HG02870 (cell line): ENCODE data around the gene CRABP1.

Source experiments
- ATAC-seq: cut with Tn5 transposase; IDR thresholded peaks from one replicate; pipeline ENCODE4 v1.9.1; 2021; ENCODE audit warnings: mild to moderate bottlenecking, moderate library complexity; ENCODE audit not compliant: unreplicated experiment

The CRABP1 gene

DNA sequence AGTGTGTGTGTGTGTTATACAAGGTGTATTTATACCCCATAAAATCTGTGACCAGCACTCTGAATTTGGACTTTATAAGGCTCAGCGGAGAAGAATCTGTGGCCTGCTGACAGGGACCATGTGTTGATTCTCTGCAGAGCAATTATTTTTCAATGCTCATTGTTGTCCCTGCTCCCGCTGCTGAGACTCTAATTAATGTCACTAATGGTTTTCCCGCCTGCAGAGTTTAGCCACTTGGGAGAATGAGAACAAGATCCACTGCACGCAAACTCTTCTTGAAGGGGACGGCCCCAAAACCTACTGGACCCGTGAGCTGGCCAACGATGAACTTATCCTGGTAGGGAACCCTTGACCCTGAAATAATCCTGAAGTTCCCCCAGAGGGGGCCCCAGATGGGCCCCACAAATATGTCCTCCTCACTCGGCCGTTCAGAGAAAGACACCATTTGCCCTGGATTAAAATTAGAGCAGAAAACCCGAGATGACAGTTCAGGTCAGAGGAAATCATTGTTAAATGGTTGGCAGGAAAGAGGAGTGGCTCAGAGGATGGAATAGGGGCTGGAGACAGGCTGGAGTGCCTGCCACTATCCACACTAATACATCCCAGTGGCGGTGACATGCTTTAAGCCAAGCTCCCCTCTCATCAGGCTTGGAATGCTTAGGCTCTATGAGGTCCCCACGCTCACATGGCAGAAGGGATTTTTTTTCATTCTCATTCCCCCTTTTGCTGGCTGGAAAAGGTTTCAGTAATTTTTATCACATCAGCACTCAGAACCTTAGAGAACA lies 3.3 kb downstream of the CRABP1 start:
- no peak for ATAC-seq

DNA sequence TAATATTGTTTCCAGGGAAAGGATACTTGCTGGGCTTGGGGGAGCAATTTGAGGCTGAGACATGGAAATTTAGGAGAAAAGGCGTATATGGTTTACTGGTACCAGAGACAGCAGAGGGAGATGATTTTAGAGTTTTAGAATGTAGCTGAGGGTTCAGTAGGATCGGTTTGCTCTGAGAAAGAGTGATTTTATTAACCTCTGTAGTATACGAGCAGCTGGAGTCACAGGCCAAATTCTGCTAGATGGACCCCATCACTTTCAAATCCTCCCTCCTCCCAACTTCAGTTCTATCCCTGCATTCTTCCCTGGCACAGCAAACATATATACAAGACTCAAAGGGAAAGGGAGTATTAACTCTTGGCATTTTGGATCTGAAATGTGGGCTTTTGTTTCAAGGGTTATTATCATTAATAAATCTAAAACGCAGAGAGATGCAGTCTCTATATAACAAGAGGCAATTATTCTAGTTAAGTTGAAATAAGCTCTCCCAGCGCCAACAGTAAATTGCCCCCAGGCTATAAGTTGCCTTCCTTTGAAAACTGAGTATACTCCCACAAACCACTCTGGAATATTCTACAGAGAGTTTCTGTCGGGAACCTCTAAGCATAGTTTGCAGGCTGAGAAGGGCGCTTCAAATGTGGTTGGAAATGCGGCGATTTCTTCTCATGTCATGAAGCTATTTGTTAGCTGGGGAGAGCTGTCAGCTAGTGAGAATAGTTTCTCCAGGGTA lies 5.4 kb downstream of the CRABP1 start:
- ATAC-seq: no peak

DNA sequence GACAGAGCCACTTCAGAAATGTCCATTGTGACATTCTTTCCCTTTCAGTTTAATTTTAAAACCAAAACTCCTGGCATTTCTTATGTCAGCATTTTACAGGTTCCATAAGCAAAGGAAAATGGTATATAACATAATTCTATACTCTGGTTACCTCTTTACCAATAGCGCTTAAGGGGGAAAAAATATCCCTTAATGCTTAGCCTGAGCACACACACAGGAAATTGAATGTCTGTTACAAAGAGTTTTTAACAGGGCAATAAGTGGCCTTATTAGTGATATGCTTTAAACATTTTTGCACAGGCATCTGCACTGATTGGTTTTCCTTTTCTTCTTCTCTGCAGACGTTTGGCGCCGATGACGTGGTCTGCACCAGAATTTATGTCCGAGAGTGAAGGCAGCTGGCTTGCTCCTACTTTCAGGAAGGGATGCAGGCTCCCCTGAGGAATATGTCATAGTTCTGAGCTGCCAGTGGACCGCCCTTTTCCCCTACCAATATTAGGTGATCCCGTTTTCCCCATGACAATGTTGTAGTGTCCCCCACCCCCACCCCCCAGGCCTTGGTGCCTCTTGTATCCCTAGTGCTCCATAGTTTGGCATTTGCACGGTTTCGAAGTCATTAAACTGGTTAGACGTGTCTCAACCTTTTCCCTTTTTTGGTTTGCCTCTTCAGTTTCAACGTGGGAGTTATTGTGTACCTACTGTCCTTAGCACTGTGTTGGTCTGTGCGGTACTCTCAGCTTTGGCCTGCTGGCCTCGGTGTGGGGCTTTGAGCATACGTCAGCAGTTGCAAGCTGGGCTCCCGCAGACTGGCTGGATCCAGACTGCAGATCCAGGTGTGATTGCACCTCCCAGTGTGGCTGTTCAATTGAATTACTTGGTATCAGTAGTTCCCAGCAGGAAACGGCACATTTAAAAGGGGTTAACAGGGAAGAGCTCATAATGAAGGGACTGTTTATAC lies 7.7 kb downstream of the CRABP1 start:
- no peak for ATAC-seq

DNA sequence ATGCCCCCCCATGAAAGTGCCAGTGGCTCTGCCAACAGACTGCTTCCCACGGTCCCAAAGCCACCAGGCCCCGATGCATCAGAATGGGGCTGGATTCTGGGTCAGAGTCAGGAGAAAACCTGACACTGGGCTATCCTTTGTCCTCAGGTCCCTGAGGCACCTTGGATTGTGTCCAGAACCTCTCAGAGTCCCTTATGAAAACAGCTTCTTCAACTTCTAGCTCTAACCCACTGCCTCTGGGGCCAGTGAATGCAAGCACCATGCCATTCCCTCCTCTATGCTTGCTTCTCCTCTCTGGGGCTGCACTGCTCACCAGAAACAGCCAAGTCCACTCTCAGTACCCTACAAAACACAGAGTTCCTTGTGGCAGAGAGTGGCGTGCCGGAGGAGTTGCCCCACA lies 9.9 kb downstream of the CRABP1 start:
- no peak for ATAC-seq

DNA sequence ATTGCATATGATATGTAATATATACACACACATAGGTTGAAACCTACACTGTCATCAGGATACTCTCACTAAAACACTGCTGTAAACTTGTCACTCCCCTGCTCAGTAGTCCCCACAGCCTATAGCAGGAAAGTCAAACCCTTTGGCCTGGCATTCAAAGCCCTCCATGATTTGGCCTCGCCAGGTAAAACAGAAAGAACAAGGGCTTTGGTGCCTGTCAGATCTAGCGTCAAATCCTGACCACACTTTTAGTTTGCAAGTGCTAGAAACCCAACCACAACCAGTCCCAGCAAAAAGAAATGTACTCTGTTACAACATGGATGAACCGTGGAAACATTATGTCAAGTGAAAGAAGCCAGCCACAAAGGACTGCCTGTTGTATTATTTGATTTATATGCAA lies 11.4 kb downstream of the CRABP1 start:
- no peak for ATAC-seq

DNA sequence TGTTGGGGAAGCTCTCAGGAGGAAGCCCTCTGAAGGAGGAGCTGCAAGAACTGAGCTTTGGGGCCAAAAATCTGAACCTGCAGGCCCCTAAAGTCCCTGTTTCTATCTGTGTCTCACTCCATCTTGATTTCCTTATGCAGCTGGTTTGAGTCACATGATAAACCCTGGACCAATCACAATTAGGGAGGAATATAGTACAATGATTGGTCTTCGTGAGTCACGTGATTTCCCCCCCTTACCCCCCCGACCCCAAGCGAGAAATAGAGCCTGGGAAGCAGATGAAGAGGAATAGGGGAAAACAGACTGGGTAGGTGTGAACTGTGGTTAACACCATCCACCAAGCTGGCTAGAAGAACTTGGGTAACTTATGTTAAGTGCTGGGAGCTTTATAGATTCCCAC lies 12.9 kb downstream of the CRABP1 start:
- ATAC-seq: no peak

DNA sequence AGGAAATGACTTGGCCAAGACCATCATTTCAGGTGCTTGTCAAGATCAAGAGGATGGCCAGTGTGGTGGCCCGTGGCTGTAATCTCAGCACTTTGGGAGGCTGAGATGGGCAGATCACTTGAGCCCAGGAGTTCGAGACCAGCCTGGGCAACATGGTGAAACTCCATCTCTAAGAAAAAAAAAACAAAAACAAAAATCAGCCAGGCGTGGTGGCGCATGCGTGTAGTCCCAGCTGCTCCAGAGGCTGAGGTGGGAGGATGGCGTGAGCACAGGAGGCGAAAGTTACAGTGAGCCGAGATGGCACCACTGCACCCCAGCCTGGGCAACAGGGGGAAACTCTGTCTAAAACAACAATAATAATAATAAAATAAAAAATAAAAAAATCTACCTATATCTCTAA lies 15.0 kb downstream of the CRABP1 start:
- ATAC-seq: no peak

DNA sequence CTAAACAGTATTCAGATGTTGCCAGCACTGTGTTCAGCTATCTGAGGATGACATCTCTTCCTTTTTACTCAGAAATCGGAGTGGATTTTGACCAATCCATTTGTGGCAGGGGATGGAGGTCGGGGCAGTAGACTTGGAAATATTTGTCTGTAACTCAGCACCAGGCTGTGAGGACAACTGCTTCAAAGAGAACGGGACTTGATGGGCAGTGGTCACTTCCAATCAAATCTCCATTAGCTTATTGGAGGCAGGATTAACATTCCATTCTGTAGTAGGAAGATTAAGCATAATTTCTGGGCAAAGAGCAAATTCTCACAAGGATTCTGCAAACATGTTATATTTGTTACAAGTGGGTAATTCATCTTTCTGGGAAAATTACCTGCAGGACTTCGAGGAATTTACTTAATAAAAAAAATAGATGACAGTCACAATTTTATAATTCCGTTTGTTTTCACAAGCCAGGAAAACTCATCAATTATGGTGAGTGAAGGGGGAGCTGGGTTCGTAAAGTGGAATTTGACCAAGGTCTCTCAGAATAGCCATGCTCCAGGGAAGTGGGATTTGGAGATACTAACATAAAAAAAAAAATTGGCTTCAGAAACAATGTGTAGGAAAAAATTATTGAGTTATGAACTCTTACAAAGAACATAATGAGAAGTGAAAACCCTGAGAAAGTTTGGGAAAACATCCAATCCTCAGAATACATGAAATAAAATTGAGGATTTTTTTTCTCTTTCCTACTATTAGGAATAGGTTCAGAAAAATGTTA lies 18.1 kb downstream of the CRABP1 start:
- no peak for ATAC-seq

DNA sequence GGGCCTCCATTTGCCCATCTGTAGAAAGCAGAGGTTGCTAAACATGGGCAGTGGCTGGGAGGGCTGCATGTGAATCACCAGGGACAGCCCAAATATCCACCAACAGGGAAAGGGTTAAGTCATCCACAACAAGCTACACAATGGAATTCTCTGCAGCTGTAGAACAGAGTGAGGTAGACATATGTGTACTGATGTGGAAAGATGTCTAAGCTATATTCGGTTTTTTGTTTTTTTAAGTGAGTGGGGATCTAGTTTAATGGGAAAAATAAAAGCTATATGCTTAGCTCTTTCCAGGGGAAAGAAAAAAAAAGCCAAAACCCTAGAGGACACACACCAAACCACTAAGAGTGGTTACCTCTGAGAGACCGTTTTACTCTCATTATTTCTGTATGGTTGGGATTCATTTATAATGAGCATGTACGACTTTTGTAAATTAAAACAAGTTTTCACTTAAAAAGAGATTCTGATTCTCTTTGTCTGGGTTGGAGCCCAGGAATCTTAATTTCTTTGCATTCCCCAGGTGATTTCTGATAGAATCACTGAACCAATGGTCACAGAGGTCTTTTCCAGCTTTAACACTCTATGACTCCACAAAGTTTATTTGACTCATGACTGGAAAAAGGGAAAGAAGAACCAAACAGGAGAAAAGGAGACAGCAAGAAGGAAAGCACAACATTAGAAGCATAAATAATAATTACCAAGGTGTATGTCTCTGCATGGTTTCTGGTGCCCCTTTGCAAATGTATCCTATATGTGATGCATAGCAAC lies 19.1 kb downstream of the CRABP1 start:
- ATAC-seq: no peak

DNA sequence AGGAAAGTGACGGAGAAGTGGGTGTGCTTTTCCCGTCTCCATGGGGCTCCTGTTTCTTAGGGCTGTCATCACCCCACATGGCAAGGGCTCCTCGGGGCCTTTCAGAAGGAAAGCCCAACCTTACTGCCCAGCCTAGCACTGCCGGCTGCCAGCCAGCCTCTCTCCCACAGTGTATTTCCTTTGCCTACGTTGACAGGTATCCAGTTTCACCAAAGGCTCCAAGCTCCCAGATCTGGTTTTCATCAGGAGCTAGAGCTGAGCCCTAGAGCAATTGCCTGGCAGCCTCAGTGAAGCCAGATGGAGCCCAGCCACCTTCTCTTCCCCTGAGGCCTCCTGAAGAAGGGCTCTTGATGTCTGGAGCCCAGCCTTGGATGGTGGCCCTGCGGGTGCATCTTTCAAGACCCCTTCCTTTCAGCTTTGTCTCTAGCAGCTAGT lies 20.2 kb downstream of the CRABP1 start:
- ATAC-seq: no peak

DNA sequence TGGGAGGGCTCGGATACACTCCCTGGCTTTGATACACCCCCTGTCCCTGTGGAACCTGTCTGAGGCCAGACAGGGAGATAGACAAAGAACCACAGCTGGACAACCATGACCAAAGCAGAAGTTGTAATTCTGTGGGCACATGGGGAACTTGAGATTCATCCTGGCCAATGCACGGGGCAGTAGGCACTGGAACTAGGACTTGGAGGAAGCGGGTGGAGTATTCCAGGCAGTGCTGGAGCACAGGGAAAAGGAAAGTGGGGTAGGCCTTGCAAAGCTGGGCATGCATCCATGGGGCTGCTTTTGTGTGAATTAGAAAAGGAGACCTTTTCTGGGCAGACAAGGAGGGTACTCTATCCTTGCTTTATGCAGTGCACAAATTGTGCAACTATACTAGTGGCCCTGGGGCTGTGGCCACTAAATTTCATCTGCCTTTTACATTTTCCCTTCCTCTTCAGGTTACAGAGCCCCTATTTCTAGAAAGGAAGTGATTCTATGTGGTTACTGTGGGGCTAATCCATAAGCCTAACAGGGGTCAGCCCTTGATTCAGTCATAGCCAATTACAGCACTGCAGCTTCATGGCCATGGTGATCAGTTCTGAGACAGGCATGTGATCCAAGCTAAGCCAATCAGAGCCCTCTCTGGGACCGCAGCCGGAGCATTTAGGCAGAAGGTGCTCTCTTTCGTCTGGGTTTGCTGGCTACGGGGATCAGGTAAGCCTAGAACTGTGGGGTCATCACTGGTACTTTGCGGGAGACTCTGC lies 21.0 kb downstream of the CRABP1 start:
- no peak for ATAC-seq

DNA sequence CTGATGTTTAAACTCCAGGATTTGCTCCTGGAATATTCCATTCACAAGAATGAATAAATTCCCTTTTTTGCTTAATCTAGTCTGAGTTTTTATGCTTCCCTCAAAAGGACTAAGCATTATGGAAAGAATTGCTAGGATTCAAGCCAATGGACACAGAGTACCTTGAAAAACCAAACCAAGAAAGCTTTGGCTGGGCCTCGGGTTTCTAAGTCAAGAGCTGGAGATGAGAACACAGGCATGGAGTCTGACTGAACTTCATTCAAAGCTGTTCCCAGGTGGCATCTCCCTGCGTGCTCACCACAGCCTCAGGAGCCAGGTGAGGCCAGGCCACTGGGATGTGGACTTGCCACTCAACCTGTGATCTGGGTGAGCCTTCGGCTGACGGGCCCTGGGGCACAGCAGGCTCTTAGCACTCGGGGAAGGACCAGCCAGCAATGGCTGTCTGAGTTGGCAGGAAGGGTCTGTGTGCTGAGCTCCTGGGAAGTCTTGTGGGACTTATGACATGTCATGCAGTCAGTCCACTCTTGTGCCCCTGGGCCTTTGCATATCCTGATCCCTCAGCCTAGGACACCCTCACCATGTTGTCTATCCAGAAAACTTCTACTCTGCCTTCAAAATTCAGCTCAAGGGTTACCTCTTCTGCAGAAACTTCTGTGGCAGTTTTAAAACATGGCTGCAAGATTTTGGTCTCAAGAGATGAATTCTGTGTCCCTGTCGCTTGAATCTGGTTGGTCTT lies 21.8 kb downstream of the CRABP1 start:
- ATAC-seq: no peak

DNA sequence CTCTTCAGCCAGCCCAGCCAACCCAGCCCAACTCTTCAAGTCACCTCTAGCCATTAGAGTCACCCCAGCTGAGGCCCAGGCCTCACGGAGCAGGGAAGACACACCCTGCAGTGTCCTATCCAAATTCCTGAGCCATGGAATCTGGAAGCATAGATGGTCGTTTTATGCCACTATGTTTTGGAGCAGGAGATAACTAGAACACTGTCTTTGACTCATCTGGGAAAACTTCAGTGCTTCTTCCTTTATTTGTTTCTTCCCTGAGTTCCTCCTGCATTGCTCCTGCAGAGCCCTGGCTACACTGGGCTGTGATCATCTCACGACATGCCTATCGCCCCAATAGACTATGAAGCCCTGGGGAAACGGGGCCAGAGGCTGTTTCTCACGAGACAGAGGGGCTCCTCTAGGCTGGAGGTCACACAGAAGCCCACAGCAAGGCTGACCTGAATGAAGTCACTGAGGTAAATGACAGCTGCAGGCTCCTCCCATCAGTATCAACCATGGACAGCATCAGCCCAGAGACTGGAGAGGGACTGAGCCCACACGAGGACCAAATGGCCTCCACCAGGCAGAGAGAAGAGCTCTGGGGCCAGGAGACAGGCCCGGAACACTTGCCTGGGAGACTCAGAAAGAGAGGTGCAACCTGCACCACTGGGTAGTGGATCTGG lies 22.7 kb downstream of the CRABP1 start:
- ATAC-seq: no peak

DNA sequence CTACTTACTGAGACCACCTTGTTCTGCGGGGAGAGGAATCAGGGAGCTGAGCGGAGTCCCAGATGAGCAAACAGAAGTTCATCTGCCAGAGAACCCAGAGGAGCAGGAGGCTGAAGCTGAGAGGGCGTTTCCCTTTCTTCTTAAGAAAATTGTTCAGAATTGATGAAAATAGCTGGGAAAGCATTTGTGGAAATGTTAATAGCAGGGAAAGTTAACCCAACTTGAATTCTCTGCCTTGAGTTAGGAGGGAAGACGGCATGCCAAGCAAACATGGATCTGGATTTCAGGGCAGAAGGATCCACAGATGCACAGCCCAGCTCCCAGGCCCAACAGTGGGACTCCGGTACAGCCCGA lies 23.2 kb downstream of the CRABP1 start:
- ATAC-seq: no peak

DNA sequence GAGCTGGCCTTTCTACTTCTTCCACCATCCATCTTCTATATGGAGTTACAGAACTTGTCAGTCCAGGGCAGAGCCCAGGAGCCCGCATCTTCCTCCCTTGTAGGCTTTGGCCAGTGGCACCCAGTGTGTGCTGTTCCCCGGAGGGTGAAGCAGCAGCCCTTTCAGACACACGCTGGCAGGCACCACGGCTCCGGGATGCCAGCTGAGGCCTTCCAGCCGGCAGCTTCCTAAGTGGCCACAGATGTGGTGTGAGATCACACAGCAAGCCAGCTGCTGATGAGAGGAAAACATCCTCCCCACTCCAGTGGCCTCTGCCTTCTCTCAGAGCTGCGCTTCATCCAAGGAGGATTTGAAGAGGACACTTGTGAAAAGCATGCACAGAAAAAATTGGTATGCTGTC lies 24.1 kb downstream of the CRABP1 start:
- ATAC-seq: no peak

DNA sequence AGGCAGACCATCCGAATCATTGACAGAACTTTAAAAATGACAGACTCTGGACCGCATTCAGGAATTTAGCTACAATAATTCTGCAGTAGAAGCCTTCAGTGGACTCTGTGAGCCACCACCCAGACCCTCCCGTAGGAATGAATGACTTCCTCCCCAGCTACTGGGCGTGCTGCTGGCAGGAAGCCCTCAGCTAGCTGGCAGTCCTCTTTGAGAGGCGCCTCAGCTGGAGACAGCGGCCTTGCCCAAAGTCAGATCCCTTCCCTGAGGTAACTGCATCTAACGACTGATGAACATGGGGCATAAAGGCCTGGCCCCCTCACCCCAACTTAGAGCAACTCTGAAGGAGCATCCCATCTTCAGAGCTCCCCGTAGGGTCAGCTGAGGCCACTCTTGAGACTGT lies 25.8 kb downstream of the CRABP1 start:
- ATAC-seq: no peak

DNA sequence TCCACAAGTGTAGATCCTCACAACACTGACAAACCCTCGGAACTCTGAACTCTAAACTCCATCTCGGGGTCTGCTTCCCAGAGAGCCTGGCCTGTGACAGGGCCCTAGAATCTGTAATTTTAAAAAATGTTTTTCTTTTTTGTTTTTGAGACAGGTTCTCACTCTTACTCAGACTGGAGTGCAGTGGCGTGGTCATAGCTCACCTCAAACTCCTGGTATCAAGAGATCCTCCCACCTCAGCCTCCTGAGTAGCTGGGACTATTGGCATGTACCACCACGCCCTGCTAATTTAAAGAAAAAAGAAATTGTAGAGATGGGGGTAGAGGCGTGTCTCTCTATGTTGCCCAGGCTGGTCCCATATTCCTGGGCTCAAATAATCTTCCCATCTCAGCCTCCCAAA lies 26.2 kb downstream of the CRABP1 start:
- ATAC-seq: no peak

DNA sequence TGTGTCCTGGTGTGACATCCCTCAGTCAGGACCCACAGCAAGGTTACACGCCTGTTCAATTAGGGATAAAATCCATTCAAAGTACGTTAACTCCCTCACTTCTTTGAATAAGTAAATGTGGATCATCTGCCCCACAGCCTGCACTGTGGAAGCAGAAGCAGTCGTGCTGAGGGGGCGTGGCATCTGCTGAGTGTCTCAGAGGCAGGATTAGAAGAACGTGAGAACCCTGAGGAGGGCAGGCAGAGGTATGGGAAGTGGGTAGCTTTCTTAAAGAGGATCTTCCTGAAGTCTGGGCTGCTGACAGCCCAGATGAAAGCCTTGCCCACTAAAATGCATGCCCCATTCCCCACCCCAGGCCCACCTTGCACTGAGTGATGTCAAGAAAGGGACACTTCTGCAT lies 28.5 kb downstream of the CRABP1 start:
- no peak for ATAC-seq
